Lower lobe of right lung (tissue), 2 donors: ENCODE results near the gene CENPC. TPM values are rescaled to one million over a fixed set of nuclear protein-coding genes. Genes with fewer than 3 reads are reported as not detected.

Source experiments
- ATAC-seq, 2 donors: fragments of 200-7000 bp; cut with Tn5 transposase; one replicate each; pipeline ENCODE4 v1.9.1; 2020 to 2022; ENCODE audit warnings: mild to moderate bottlenecking in 2 of 2, moderate library complexity in 2 of 2
- DNase-seq: peaks from one replicate; pipeline ENCODE4 v3.0.0-alpha.2; 2020
- H3K27ac ChIP-seq: fragments of 200-600 bp; one replicate; pipeline ENCODE4 v1.8.0; 2022
- H3K27me3 ChIP-seq: fragments of 200-600 bp; one replicate; pipeline ENCODE4 v1.8.0; 2022; ENCODE audit warnings: low read depth
- H3K36me3 ChIP-seq: fragments of 200-600 bp; one replicate; pipeline ENCODE4 v1.8.0; 2022; ENCODE audit warnings: mild to moderate bottlenecking
- H3K4me1 ChIP-seq: fragments of 200-600 bp; one replicate; pipeline ENCODE4 v1.8.0; 2022
- H3K4me3 ChIP-seq: fragments of 200-600 bp; one replicate; pipeline ENCODE4 v1.8.0; 2022; ENCODE audit warnings: mild to moderate bottlenecking
- H3K9me3 ChIP-seq: fragments of 200-600 bp; one replicate; pipeline ENCODE4 v1.8.0; 2022
- CTCF ChIP-seq: fragments of 200-600 bp; IDR thresholded peaks from one replicate; pipeline ENCODE4 v1.8.0; 2022; ENCODE audit warnings: antibody characterized with exemption, mild to moderate bottlenecking
- intact Hi-C: fragments of 100-400 bp; cut with DNase I; formaldehyde crosslinking; loops from one replicate; pipeline ENCODE4 v1.11.0; 2022
- total RNA-seq: library from RNA; stranded (reverse); fragmentation: NEBNext Ultra II Directional; extraction: Animal tissue kit (Norgen Biotek cat#: 25700); gene quantifications from one replicate; pipeline ENCODE4 v1.2.1, GENCODE V29; 2021
- donor health status: DM: no; HTN: yes; CAD: no; lungs with severe emphysema.

Gene CENPC
- total RNA-seq, 1 donor from 2014 or later, result 27.4 TPM

- Histone ChIP-seq H3K4me1 (no peaks in the 10 kb centered on the region), H3K9me3 (no peaks in the 10 kb centered on the region), H3K27ac (no peak overlapping the region), H3K4me3 (no peak overlapping the region), H3K27me3 (no peaks in the 10 kb centered on the region), H3K36me3 (no peaks in the 10 kb centered on the region)
- ATAC-seq (no peak), DNase-seq (no peak)
- TF ChIP-seq CTCF, result no peak
- intact Hi-C loops, result no loop called here
These were observed 36.0 kb upstream of the CENPC start for GRCh38 chr4:67581208-67581857.

GRCh38 chr4:67580577-67580976 lies 35.3 kb upstream of the CENPC start:
- no peaks in the 10 kb centered on the region for H3K9me3 ChIP-seq
- H3K36me3 ChIP-seq, result no peaks in the 10 kb centered on the region
- intact Hi-C loops, result no loop called here
- ATAC-seq (no peak), DNase-seq (no peak)
- no peak overlapping the region for H3K27ac ChIP-seq
- H3K4me3 ChIP-seq, result no peak overlapping the region
- H3K27me3 ChIP-seq, result no peaks in the 10 kb centered on the region
- H3K4me1 ChIP-seq, result no peaks in the 10 kb centered on the region
- no peak for TF ChIP-seq CTCF

GRCh38 chr4:67576538-67576937 lies 31.2 kb upstream of the CENPC start:
- ATAC-seq (no peak), DNase-seq (no peak)
- Histone ChIP-seq H3K9me3 (no peaks in the 10 kb centered on the region), H3K36me3 (no peaks in the 10 kb centered on the region), H3K4me3 (no peak overlapping the region), H3K27me3 (no peaks in the 10 kb centered on the region), H3K27ac (no peak overlapping the region), H3K4me1 (no peaks in the 10 kb centered on the region)
- intact Hi-C loops, result no loop called here
- no peak for TF ChIP-seq CTCF

GRCh38 chr4:67576059-67576466 lies 30.8 kb upstream of the CENPC start:
- Histone ChIP-seq H3K27ac (no peak overlapping the region), H3K9me3 (no peaks in the 10 kb centered on the region), H3K4me3 (no peak overlapping the region), H3K4me1 (no peaks in the 10 kb centered on the region), H3K27me3 (no peaks in the 10 kb centered on the region), H3K36me3 (no peaks in the 10 kb centered on the region)
- intact Hi-C loops, result no loop called here
- no peak for TF ChIP-seq CTCF
- no peak for DNase-seq
- ATAC-seq, result no peak

GRCh38 chr4:67575232-67576058 lies 30.1 kb upstream of the CENPC start:
- Histone ChIP-seq H3K27ac (no peak overlapping the region), H3K4me1 (no peaks in the 10 kb centered on the region), H3K36me3 (no peaks in the 10 kb centered on the region), H3K27me3 (no peaks in the 10 kb centered on the region), H3K4me3 (no peak overlapping the region), H3K9me3 (no peaks in the 10 kb centered on the region)
- DNase-seq (no peak), ATAC-seq (peak in 1 of 2 donors; percentile 41)
- intact Hi-C loops, result no loop called here
- no peak for TF ChIP-seq CTCF
